Endothelial cell of umbilical vein (primary cell): ENCODE measurements around the gene HSPA1B. TPM values are rescaled to one million over a fixed set of nuclear protein-coding genes. Genes with fewer than 3 reads are reported as not detected.

Experiments used
- BruUV-seq: library from RNA; stranded (reverse); fragments of 400-500 nt; replicated peaks from 2 replicates; lab custom pipeline; 2021; lab: Mats Ljungman, UMichigan
- CTCF ChIA-PET: fragments of 300-600, 350-600 bp; sonication (Branson Sonifier 250); formaldehyde crosslinking; loops from one replicate; lab custom pipeline; 2021; ENCODE audit warnings: antibody characterized with exemption, inconsistent platforms; lab: Charles Lee
- POLR2A ChIA-PET: fragments of 300-600, 350-600 bp; sonication (Branson Sonifier 250); formaldehyde crosslinking; loops from one replicate; lab custom pipeline; 2021; ENCODE audit warnings: antibody characterized with exemption, inconsistent platforms; lab: Charles Lee
- DNase-seq: peaks from one replicate; pipeline ENCODE4 v3.0.0-alpha.2; 2011; ENCODE audit warnings: low read depth, low spot score
- FAIRE-seq: peaks from 2 replicates; lab custom pipeline; 2011; peaks lifted over from hg19 to GRCh38; lab: Jason Lieb, UNC
- H2AFZ ChIP-seq: 2 replicates; pipeline ENCODE4 v1.6.0; 2012; ENCODE audit warnings: low read depth, low read length, control low read depth, inconsistent platforms
- H3K27ac ChIP-seq: 2 replicates; pipeline ENCODE4 v1.5.1; 2011; ENCODE audit warnings: low read depth, mild to moderate bottlenecking, control low read depth, low read length, moderate library complexity; ENCODE audit not compliant: insufficient read depth
- H3K27me3 ChIP-seq, 2 experiments: 2 replicates each; pipeline versions ENCODE4 v1.6.0 to v1.6.1; 2011; ENCODE audit warnings: low read length in 2 of 2, mixed read lengths in 1 of 2; ENCODE audit not compliant: control insufficient read depth in 2 of 2, insufficient read depth in 2 of 2
- H3K36me3 ChIP-seq, 2 experiments: 2 replicates in 1 of 2; 3 replicates in 1 of 2; pipeline ENCODE4 v1.5.1; 2011; ENCODE audit warnings: low read length in 2 of 2, mild to moderate bottlenecking in 1 of 2, moderate library complexity in 1 of 2; ENCODE audit not compliant: control insufficient read depth in 2 of 2, insufficient read depth in 2 of 2; ENCODE audit errors: extremely low read depth in 1 of 2
- H3K4me1 ChIP-seq: 3 replicates; pipeline ENCODE4 v1.5.1; 2011; ENCODE audit warnings: mild to moderate bottlenecking, low read length; ENCODE audit not compliant: control insufficient read depth, insufficient read depth; ENCODE audit errors: extremely low read depth
- H3K4me2 ChIP-seq: 2 replicates; pipeline ENCODE4 v1.6.1; 2011; ENCODE audit warnings: low read length, control low read depth, mixed read lengths; ENCODE audit not compliant: insufficient read depth
- H3K4me3 ChIP-seq, 3 experiments: fragments of 200-600 bp in 1 of 3; sonication (generic), shearing (Covaris generic) in 1 of 3; replicated peaks in 1 of 3; 2 replicates each; pipeline ENCODE4 v1.5.1; 2011 to 2016; ENCODE audit warnings: control low read depth in 3 of 3, low read length in 3 of 3, mild to moderate bottlenecking in 2 of 3, inconsistent platforms in 1 of 3, low read depth in 1 of 3, moderate library complexity in 1 of 3; ENCODE audit not compliant: insufficient read depth in 1 of 3
- H3K79me2 ChIP-seq: 2 replicates; pipeline ENCODE4 v1.6.0; 2012; ENCODE audit warnings: low read length, inconsistent platforms; ENCODE audit not compliant: control insufficient read depth, insufficient read depth
- H3K9ac ChIP-seq: replicated peaks from 2 replicates; pipeline ENCODE3; 2011; ENCODE audit warnings: low read length, control low read depth; ENCODE audit not compliant: insufficient read depth; ENCODE audit errors: extremely low read depth
- H3K9me1 ChIP-seq: replicated peaks from 3 replicates; pipeline ENCODE4 v1.6.0; 2011; ENCODE audit warnings: mild to moderate bottlenecking, low read length; ENCODE audit not compliant: control insufficient read depth, insufficient read depth; ENCODE audit errors: extremely low read depth
- H3K9me3 ChIP-seq: replicated peaks from 2 replicates; pipeline ENCODE4 v1.5.1; 2012; ENCODE audit warnings: low read length, inconsistent platforms; ENCODE audit not compliant: control insufficient read depth, insufficient read depth
- H4K20me1 ChIP-seq: replicated peaks from 2 replicates; pipeline ENCODE3; 2011; ENCODE audit warnings: mild to moderate bottlenecking, low read length; ENCODE audit not compliant: control insufficient read depth, insufficient read depth; ENCODE audit errors: extremely low read depth
- CTCF ChIP-seq, 2 donors: IDR thresholded peaks; 1 replicate in 1 of 2; 2 replicates in 1 of 2; pipeline ENCODE4 v1.5.1; 2011; ENCODE audit warnings: low read length in 2 of 2, mild to moderate bottlenecking in 2 of 2, moderate library complexity in 2 of 2, control low read depth in 1 of 2, inconsistent platforms in 1 of 2, low read depth in 1 of 2; ENCODE audit not compliant: insufficient read depth in 1 of 2; ENCODE audit errors: extremely low read depth in 1 of 2
- EZH2 ChIP-seq: IDR thresholded peaks from 2 replicates; pipeline ENCODE4 v1.6.1; 2012; ENCODE audit warnings: borderline replicate concordance, low read depth, mild to moderate bottlenecking, moderate library complexity, low read length, inconsistent platforms; ENCODE audit not compliant: severe bottlenecking
- FOS ChIP-seq: IDR thresholded peaks from 2 replicates; pipeline ENCODE4 v1.6.1; 2011; ENCODE audit warnings: mild to moderate bottlenecking, low read length, moderate library complexity, borderline replicate concordance; ENCODE audit not compliant: insufficient read depth
- GATA2 ChIP-seq: IDR thresholded peaks from 2 replicates; pipeline ENCODE4 v1.7.0; 2011; ENCODE audit warnings: low read depth, mild to moderate bottlenecking, moderate library complexity, mixed read lengths, low read length; ENCODE audit not compliant: insufficient read length, insufficient read depth
- JUN ChIP-seq: IDR thresholded peaks from 2 replicates; pipeline ENCODE4 v1.6.1; 2011; ENCODE audit warnings: borderline replicate concordance, low read depth; ENCODE audit not compliant: insufficient read length, insufficient read depth
- MAX ChIP-seq: IDR thresholded peaks from 2 replicates; pipeline ENCODE4 v1.6.1; 2011; ENCODE audit not compliant: insufficient read depth, insufficient read length
- MYC ChIP-seq: IDR thresholded peaks from one replicate; pipeline ENCODE4 v1.6.1; 2011; ENCODE audit warnings: mild to moderate bottlenecking, low read depth, low read length
- POLR2A ChIP-seq: IDR thresholded peaks from 2 replicates; pipeline ENCODE4 v1.6.1; 2012; ENCODE audit warnings: low read depth, mild to moderate bottlenecking, control low read depth, low read length
- POLR2AphosphoS5 ChIP-seq: IDR thresholded peaks from 2 replicates; pipeline ENCODE4 v1.6.1; 2012; ENCODE audit warnings: low read depth, mild to moderate bottlenecking, control low read depth, low read length, moderate library complexity; ENCODE audit not compliant: insufficient read depth
- dilution Hi-C: fragments of 300-500 bp; cut with MboI; formaldehyde crosslinking; loops from one replicate; pipeline ENCODE4 v1.15.0; 2019; ENCODE audit warnings: low sequenced_read_pairs; ENCODE audit not compliant: extremely low pct_ligation_motif_present
- intact Hi-C: fragments of 100-400 bp; cut with micrococcal nuclease; formaldehyde crosslinking; loops from one replicate; pipeline ENCODE4 v1.10.0; 2022
- polyA plus RNA-seq, 4 experiments: library from polyadenylated mRNA; depleted of rRNA in 3 of 4; stranded (reverse) in 3 of 4; unstranded in 1 of 4; fragments of >200 nt; gene quantifications; 2 replicates each; pipeline versions ENCODE4 v1.2.1 to v1.2.3, GENCODE V29; 2011 to 2012; ENCODE audit warnings: missing spikeins in 1 of 4
- total RNA-seq: library from RNA; stranded (reverse); gene quantifications from 2 replicates; pipeline ENCODE4 v1.2.3, GENCODE V29; 2021

The HSPA1B gene
- total and polyA plus RNA-seq, 2 donors (not counting 3 experiments of a cell fraction or from before 2014, with no cell fraction given), result 27.1 to 54.0 TPM

- peaks cover 17% of the 10 kb centered on the region for H3K4me1 ChIP-seq
- peaks cover 40% of the 10 kb centered on the region for H3K79me2 ChIP-seq
- POLR2A ChIA-PET, result interaction anchor here (1.2 kb wide), 1 partner anchor 25 kb away, joined by 5 read pairs; the partner anchor contains the start of gene LSM2
- H3K4me3 ChIP-seq, result no peak overlapping the region
- H3K36me3 ChIP-seq, result no peaks in the 10 kb centered on the region
- peak overlapping the region; percentile 90 for H3K4me2 ChIP-seq
- intact Hi-C loops, result loop anchor here (5.0 to 10.0 kb wide), 4 partner anchors 66 to 339 kb away; partner anchors contain the start of genes CSNK2B, EHMT2, LY6G5B and NELFE
- TF ChIP-seq MAX (no peak), GATA2 (no peak), EZH2 (no peak), POLR2A (no peak), MYC (no peak), CTCF (IDR thresholded peaks at IDR 0.05; ENCODE audit: extremely low read depth in 1 of 2, insufficient read depth in 1 of 2, low read depth in 1 of 2, low read length in 2 of 2) (no peak), FOS (no peak), POLR2AphosphoS5 (no peak), JUN (no peak)
- DNase-seq, result no peak
- CTCF ChIA-PET, result interaction anchor here (1.0 to 4.2 kb wide), 9 partner anchors 17 to 151 kb away, joined by 3 to 71 read pairs (median 15); partner anchors contain the start of genes ABHD16A, LSM2, LY6G5C and VWA7
- dilution Hi-C loops, result no loop called here
- H4K20me1 ChIP-seq, result no peaks in the 10 kb centered on the region
- H3K9ac ChIP-seq, result no peak overlapping the region
- H3K27me3 ChIP-seq, result no peaks in the 10 kb centered on the region
- no peak overlapping the region for H3K27ac ChIP-seq
- no peak overlapping the region for H2AFZ ChIP-seq
- no peaks in the 10 kb centered on the region for H3K9me3 ChIP-seq
- FAIRE-seq, result no peak
- no peaks in the 10 kb centered on the region for H3K9me1 ChIP-seq
- BruUV-seq, result no TSS peak
Observed at GRCh38 chr6:31831350-31832215, 4.0 kb downstream of the HSPA1B start.
